HCT116 (cell line): ENCODE measurements around the gene RPL31. TPM values are rescaled to one million over a fixed set of nuclear protein-coding genes. Genes with fewer than 3 reads are reported as not detected.

Experiments used
- ATAC-seq: fragments of 200-7000 bp; cut with Tn5 transposase; 2 replicates; pipeline ENCODE4 v1.9.1; 2020; ENCODE audit warnings: mild to moderate bottlenecking, moderate library complexity
- BruUV-seq: library from RNA; stranded (reverse); fragments of 400-500 nt; replicated peaks from 2 replicates; lab custom pipeline; 2021; lab: Mats Ljungman, UMichigan
- CTCF ChIA-PET: fragments of 300-600 bp; sonication (Branson Sonifier 250); formaldehyde crosslinking; loops from one replicate; lab custom pipeline; 2021; ENCODE audit warnings: antibody characterized with exemption; lab: Charles Lee
- POLR2A ChIA-PET: fragments of 300-600, 350-600 bp; sonication (Branson Sonifier 250); formaldehyde crosslinking; loops from one replicate; lab custom pipeline; 2021; ENCODE audit warnings: antibody characterized with exemption; lab: Charles Lee
- RAD21 ChIA-PET, 2 experiments: fragments of 300-600 bp; sonication (Branson Sonifier 250); formaldehyde crosslinking; loops; one replicate each; lab custom pipeline; 2023; ENCODE audit warnings: low total read pairs in 2 of 2; ENCODE audit not compliant: uncharacterized antibody in 2 of 2, unreplicated experiment in 2 of 2, low non-redundant PET in 1 of 2; lab: Charles Lee
- DNase-seq: peaks from one replicate; pipeline ENCODE4 v3.0.0-alpha.2; 2010; ENCODE audit warnings: low read depth, low spot score
- H2AFZ ChIP-seq: fragments of 200-600 bp; shearing (Covaris generic), sonication (generic); 2 replicates; pipeline ENCODE4 v1.6.1; 2017; ENCODE audit warnings: low read depth, mixed run types, mixed read lengths, antibody characterized with exemption, low read length; ENCODE audit not compliant: poor library complexity, severe bottlenecking
- H3K27ac ChIP-seq: 2 replicates; pipeline ENCODE4 v1.5.1; 2012; ENCODE audit warnings: low read depth, low read length
- H3K27me3 ChIP-seq: fragments of 200-600 bp; sonication (generic); 2 replicates; pipeline ENCODE4 v1.6.1; 2016; ENCODE audit warnings: mixed run types, low read length, mixed read lengths; ENCODE audit not compliant: insufficient read depth
- H3K36me3 ChIP-seq, 2 experiments: fragments of 200-500 bp in 1 of 2; fragments of 200-600 bp in 1 of 2; sonication (Bioruptor generic) in 1 of 2; sonication (generic) in 1 of 2; 2 replicates each; pipeline versions ENCODE4 v1.5.1 to v1.6.1; 2014 to 2016; ENCODE audit warnings: low read length in 2 of 2, inconsistent platforms in 1 of 2, mixed read lengths in 1 of 2, mixed run types in 1 of 2; ENCODE audit not compliant: insufficient read depth in 2 of 2, control insufficient read depth in 1 of 2
- H3K4me1 ChIP-seq, 2 experiments: fragments of 200-600 bp in 1 of 2; sonication (generic) in 1 of 2; 2 replicates each; pipeline versions ENCODE4 v1.5.1 to v1.6.1; 2012 to 2017; ENCODE audit warnings: low read length in 2 of 2, inconsistent platforms in 1 of 2, mild to moderate bottlenecking in 1 of 2, mixed read lengths in 1 of 2, mixed run types in 1 of 2, moderate library complexity in 1 of 2; ENCODE audit not compliant: insufficient read depth in 2 of 2, control insufficient read depth in 1 of 2
- H3K4me2 ChIP-seq: fragments of 200-600 bp; sonication (generic); 2 replicates; pipeline ENCODE4 v1.6.1; 2017; ENCODE audit warnings: mixed run types, low read length, mixed read lengths
- H3K4me3 ChIP-seq, 2 experiments: fragments of 200-600 bp in 1 of 2; sonication (generic) in 1 of 2; replicated peaks in 1 of 2; 2 replicates each; pipeline ENCODE4 v1.5.1; 2011 to 2016; ENCODE audit warnings: low read length in 2 of 2, control low read depth in 1 of 2, low read depth in 1 of 2, mild to moderate bottlenecking in 1 of 2, mixed read lengths in 1 of 2, mixed run types in 1 of 2
- H3K79me2 ChIP-seq: fragments of 200-600 bp; sonication (generic); 2 replicates; pipeline ENCODE4 v1.6.1; 2017; ENCODE audit warnings: mild to moderate bottlenecking, mixed run types, low read length, moderate library complexity, mixed read lengths; ENCODE audit not compliant: insufficient read depth
- H3K9ac ChIP-seq: fragments of 200-600 bp; sonication (generic); 2 replicates; pipeline ENCODE4 v1.6.1; 2016; ENCODE audit warnings: low read length, mixed read lengths
- H3K9me2 ChIP-seq: fragments of 200-600 bp; sonication (generic), shearing (Covaris generic); 2 replicates; pipeline ENCODE4 v1.6.1; 2017; ENCODE audit warnings: mixed run types, mild to moderate bottlenecking, moderate library complexity; ENCODE audit not compliant: insufficient read depth
- H3K9me3 ChIP-seq, 2 experiments: fragments of 200-500 bp in 1 of 2; fragments of 200-600 bp in 1 of 2; sonication (Bioruptor generic) in 1 of 2; sonication (generic) in 1 of 2; 2 replicates each; pipeline ENCODE4 v1.6.1; 2014 to 2017; ENCODE audit warnings: low read length in 2 of 2, mixed read lengths in 2 of 2, inconsistent platforms in 1 of 2, low read depth in 1 of 2, mild to moderate bottlenecking in 1 of 2, mixed run types in 1 of 2, moderate library complexity in 1 of 2; ENCODE audit not compliant: control insufficient read depth in 1 of 2, insufficient read depth in 1 of 2
- H4K20me1 ChIP-seq: fragments of 200-600 bp; sonication (generic), shearing (Covaris generic); 2 replicates; pipeline ENCODE4 v1.6.1; 2017; ENCODE audit warnings: mixed run types, mild to moderate bottlenecking, moderate library complexity; ENCODE audit not compliant: insufficient read depth
- CBX3 ChIP-seq: IDR thresholded peaks from 2 replicates; pipeline ENCODE4 v1.6.1; 2012; ENCODE audit warnings: low read depth
- CEBPB ChIP-seq: IDR thresholded peaks from 2 replicates; pipeline ENCODE4 v1.6.1; 2012; ENCODE audit warnings: low read depth
- EGR1 ChIP-seq: IDR thresholded peaks from 2 replicates; pipeline ENCODE4 v1.6.1; 2012; ENCODE audit warnings: low read depth
- EZH2 ChIP-seq: fragments of 200-600 bp; sonication (generic); IDR thresholded peaks from 2 replicates; pipeline ENCODE4 v1.6.1; 2017; ENCODE audit warnings: antibody characterized with exemption, mixed run types
- EZH2phosphoT487 ChIP-seq: fragments of 200-600 bp; IDR thresholded peaks from 2 replicates; pipeline ENCODE4 v1.6.1; 2018; ENCODE audit warnings: antibody characterized with exemption, borderline replicate concordance
- FOSL1 ChIP-seq: IDR thresholded peaks from 2 replicates; pipeline ENCODE4 v1.6.1; 2012; ENCODE audit warnings: low read depth
- JUND ChIP-seq: IDR thresholded peaks from 2 replicates; pipeline ENCODE4 v1.6.1; 2012
- POLR2A ChIP-seq: IDR thresholded peaks from 2 replicates; pipeline ENCODE4 v1.7.0; 2011; ENCODE audit warnings: borderline replicate concordance; ENCODE audit not compliant: insufficient read depth, insufficient read length; ENCODE audit errors: extremely low read depth
- POLR2AphosphoS5 ChIP-seq: IDR thresholded peaks from 2 replicates; pipeline ENCODE4 v1.6.1; 2011; ENCODE audit warnings: mild to moderate bottlenecking, low read depth, low read length, moderate library complexity
- RAD21 ChIP-seq: IDR thresholded peaks from 2 replicates; pipeline ENCODE4 v1.6.1; 2012; ENCODE audit warnings: low read depth, mild to moderate bottlenecking
- SIN3A ChIP-seq: IDR thresholded peaks from 2 replicates; pipeline ENCODE4 v1.6.1; 2012; ENCODE audit warnings: low read depth
- SP1 ChIP-seq: IDR thresholded peaks from 2 replicates; pipeline ENCODE4 v1.6.1; 2012; ENCODE audit warnings: low read depth
- SRF ChIP-seq: IDR thresholded peaks from 2 replicates; pipeline ENCODE4 v1.6.1; 2012; ENCODE audit warnings: low read depth
- TCF7L2 ChIP-seq: IDR thresholded peaks from 2 replicates; pipeline ENCODE4 v1.7.0; 2011; ENCODE audit warnings: borderline replicate concordance, inconsistent platforms; ENCODE audit not compliant: insufficient read depth, insufficient read length; ENCODE audit errors: extremely low read depth
- YY1 ChIP-seq: IDR thresholded peaks from 2 replicates; pipeline ENCODE4 v1.6.1; 2011; ENCODE audit warnings: low read length, low read depth, moderate library complexity, mild to moderate bottlenecking; ENCODE audit not compliant: insufficient replicate concordance; ENCODE audit errors: extremely low read depth
- ZFX ChIP-seq: fragments of 450-650 bp; IDR thresholded peaks from 2 replicates; pipeline ENCODE4 v1.6.1; 2017
- intact Hi-C: fragments of 100-400 bp; cut with micrococcal nuclease; formaldehyde crosslinking; loops from 2 replicates; pipeline ENCODE4 v1.10.0; 2022
- total RNA-seq: library from RNA; stranded (reverse); gene quantifications from one replicate; pipeline ENCODE4 v1.2.1, GENCODE V29; 2021; ENCODE audit not compliant: unreplicated experiment
- TF ChIP-seq, protein P1 (sequence below): IDR thresholded peaks from 2 replicates; pipeline ENCODE4 v1.6.1; 2011; ENCODE audit warnings: mild to moderate bottlenecking, low read length, moderate library complexity; ENCODE audit not compliant: insufficient replicate concordance; ENCODE audit errors: extremely low read depth
- TF ChIP-seq, protein P2 (sequence below): IDR thresholded peaks from 2 replicates; pipeline ENCODE4 v1.6.1; 2012; ENCODE audit warnings: low read depth
- TF ChIP-seq, protein P3 (sequence below), 3 experiments: fragments of 200-600 bp in 1 of 3; sonication (generic) in 1 of 3; IDR thresholded peaks in 2 of 3; conservative IDR thresholded peaks in 1 of 3; 2 replicates each; pipeline ENCODE4 v1.5.1; 2012 to 2017; ENCODE audit warnings: low read depth in 2 of 3, low read length in 2 of 3, antibody characterized with exemption in 1 of 3, borderline replicate concordance in 1 of 3, control low read depth in 1 of 3, mild to moderate bottlenecking in 1 of 3, mixed read lengths in 1 of 3, mixed run types in 1 of 3, moderate library complexity in 1 of 3; ENCODE audit not compliant: insufficient read depth in 1 of 3
- TF ChIP-seq, protein P4 (sequence below): IDR thresholded peaks from 2 replicates; pipeline ENCODE4 v1.6.1; 2012

Gene RPL31
- total RNA-seq, 1 experiment from 2014 or later = 1,340 TPM

DNA sequence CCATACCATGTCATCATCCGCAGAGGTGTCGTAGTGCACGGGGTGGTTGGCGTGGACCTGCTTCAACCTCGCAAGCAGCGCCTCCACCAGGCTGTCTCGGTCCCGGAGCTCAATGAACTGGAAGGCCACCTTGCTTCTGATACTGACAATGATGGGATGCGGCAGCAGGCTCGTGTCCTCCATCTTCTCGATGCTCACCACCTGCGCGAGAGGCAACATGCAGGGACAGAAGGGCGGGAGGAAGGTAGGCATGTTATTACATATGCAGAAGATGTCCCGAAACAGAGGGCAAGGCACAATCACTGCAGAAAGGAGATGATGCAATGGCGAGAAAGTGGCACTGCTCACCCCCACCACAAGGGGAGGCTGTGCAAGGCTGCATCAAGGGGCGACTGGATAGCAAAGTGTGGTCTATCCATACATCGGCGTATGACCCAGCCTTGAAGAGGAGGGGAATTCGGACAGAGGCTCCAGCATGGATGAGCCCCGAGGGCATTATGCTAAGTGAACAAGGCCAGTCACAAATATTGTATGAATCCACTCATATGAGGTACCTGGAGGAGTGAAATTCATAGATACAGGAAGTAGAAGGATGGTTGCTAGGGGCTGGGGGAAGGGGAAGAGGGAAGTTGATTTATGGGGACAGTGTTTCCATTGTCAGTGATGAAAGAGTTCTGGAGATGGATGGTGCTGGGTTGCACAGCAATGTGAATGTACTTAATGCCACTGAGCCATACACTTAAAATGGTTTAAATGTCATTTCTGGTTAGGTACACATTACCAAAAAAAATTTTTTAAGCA is 36.6 kb downstream of the RPL31 start:
- Histone ChIP-seq H3K27ac (no peak overlapping the region), H3K9me3 (no peaks in the 10 kb centered on the region)
- POLR2A ChIA-PET = no interaction called here
- TF ChIP-seq SIN3A (no peak), CBX3 (no peak), EGR1 (no peak), FOSL1 (no peak), EZH2 (no peak), TCF7L2 (no peak), JUND (no peak), SRF (no peak), POLR2A (no peak), ZFX (no peak), RAD21 (peak; percentile 72), EZH2phosphoT487 (no peak), CEBPB (peak; percentile 90), YY1 (no peak), SP1 (no peak), POLR2AphosphoS5 (peak; percentile 30; the same call in 1 of the 2 replicates)
- TF ChIP-seq, protein P1, sequence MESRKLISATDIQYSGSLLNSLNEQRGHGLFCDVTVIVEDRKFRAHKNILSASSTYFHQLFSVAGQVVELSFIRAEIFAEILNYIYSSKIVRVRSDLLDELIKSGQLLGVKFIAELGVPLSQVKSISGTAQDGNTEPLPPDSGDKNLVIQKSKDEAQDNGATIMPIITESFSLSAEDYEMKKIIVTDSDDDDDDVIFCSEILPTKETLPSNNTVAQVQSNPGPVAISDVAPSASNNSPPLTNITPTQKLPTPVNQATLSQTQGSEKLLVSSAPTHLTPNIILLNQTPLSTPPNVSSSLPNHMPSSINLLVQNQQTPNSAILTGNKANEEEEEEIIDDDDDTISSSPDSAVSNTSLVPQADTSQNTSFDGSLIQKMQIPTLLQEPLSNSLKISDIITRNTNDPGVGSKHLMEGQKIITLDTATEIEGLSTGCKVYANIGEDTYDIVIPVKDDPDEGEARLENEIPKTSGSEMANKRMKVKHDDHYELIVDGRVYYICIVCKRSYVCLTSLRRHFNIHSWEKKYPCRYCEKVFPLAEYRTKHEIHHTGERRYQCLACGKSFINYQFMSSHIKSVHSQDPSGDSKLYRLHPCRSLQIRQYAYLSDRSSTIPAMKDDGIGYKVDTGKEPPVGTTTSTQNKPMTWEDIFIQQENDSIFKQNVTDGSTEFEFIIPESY = no peak
- TF ChIP-seq, protein P2, sequence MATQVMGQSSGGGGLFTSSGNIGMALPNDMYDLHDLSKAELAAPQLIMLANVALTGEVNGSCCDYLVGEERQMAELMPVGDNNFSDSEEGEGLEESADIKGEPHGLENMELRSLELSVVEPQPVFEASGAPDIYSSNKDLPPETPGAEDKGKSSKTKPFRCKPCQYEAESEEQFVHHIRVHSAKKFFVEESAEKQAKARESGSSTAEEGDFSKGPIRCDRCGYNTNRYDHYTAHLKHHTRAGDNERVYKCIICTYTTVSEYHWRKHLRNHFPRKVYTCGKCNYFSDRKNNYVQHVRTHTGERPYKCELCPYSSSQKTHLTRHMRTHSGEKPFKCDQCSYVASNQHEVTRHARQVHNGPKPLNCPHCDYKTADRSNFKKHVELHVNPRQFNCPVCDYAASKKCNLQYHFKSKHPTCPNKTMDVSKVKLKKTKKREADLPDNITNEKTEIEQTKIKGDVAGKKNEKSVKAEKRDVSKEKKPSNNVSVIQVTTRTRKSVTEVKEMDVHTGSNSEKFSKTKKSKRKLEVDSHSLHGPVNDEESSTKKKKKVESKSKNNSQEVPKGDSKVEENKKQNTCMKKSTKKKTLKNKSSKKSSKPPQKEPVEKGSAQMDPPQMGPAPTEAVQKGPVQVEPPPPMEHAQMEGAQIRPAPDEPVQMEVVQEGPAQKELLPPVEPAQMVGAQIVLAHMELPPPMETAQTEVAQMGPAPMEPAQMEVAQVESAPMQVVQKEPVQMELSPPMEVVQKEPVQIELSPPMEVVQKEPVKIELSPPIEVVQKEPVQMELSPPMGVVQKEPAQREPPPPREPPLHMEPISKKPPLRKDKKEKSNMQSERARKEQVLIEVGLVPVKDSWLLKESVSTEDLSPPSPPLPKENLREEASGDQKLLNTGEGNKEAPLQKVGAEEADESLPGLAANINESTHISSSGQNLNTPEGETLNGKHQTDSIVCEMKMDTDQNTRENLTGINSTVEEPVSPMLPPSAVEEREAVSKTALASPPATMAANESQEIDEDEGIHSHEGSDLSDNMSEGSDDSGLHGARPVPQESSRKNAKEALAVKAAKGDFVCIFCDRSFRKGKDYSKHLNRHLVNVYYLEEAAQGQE = no peak
- TF ChIP-seq, protein P3, sequence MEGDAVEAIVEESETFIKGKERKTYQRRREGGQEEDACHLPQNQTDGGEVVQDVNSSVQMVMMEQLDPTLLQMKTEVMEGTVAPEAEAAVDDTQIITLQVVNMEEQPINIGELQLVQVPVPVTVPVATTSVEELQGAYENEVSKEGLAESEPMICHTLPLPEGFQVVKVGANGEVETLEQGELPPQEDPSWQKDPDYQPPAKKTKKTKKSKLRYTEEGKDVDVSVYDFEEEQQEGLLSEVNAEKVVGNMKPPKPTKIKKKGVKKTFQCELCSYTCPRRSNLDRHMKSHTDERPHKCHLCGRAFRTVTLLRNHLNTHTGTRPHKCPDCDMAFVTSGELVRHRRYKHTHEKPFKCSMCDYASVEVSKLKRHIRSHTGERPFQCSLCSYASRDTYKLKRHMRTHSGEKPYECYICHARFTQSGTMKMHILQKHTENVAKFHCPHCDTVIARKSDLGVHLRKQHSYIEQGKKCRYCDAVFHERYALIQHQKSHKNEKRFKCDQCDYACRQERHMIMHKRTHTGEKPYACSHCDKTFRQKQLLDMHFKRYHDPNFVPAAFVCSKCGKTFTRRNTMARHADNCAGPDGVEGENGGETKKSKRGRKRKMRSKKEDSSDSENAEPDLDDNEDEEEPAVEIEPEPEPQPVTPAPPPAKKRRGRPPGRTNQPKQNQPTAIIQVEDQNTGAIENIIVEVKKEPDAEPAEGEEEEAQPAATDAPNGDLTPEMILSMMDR (IDR thresholded peaks at IDR 0.05 in 2 of 3, conservative IDR thresholded peaks at IDR 0.05 in 1 of 3; ENCODE audit: borderline replicate concordance in 1 of 3, insufficient read depth in 1 of 3, low read depth in 2 of 3, low read length in 2 of 3) = peak; percentile 61 to 81 (median 77); a peak in 5 of 6 replicates
- TF ChIP-seq, protein P4, sequence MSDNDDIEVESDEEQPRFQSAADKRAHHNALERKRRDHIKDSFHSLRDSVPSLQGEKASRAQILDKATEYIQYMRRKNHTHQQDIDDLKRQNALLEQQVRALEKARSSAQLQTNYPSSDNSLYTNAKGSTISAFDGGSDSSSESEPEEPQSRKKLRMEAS = no peak

More for the DNA sequence above, 36.6 kb downstream of the RPL31 start:
- ChIA-PET CTCF (interaction anchor here (0.6 to 2.9 kb wide), 7 partner anchors 8 to 214 kb away, joined by 3 to 31 read pairs (median 3); partner anchors contain the start of gene CNOT11), RAD21 (no interaction called here)
- H3K36me3 ChIP-seq = peaks cover 16 to 31% of the 10 kb centered on the region in 2 experiments
- no peak overlapping the region for H3K4me2 ChIP-seq
- DNase-seq (peak; percentile 43), ATAC-seq (peak; percentile 83)
- no peaks in the 10 kb centered on the region for H3K4me1 ChIP-seq
- intact Hi-C loops = loop anchor here (5.0 kb wide), 1 partner anchor 169 kb away; no protein-coding TSS in a partner anchor
- no peak overlapping the region for H3K9ac ChIP-seq
- no peak overlapping the region for H2AFZ ChIP-seq
- no peaks in the 10 kb centered on the region for H4K20me1 ChIP-seq
- no peaks in the 10 kb centered on the region for H3K79me2 ChIP-seq
- H3K4me3 ChIP-seq = no peak overlapping the region
- no TSS peak for BruUV-seq
- no peaks in the 10 kb centered on the region for H3K9me2 ChIP-seq
- no peaks in the 10 kb centered on the region for H3K27me3 ChIP-seq
